ENCODE measurements around the gene SH3GL3.

SH3GL3 gene

GRCh38 chr15:83653639-83654378 is 206.7 kb downstream of the SH3GL3 start, which contains the start of gene ADAMTSL3:
ADAMTSL3 (plus strand) TSS chr15:83654123; CDS start chr15:83655762, 1,639 bp downstream.
- no peak for TF ChIP-seq CTCF (IDR thresholded peaks at IDR 0.05; ENCODE audit: extremely low read depth, insufficient read depth, missing control alignments)
- DNase-seq (ENCODE audit: low spot score), result no peak
- in situ Hi-C loops (cut with MboI; ENCODE audit: low pct_unique_long_range_greater_than_20kb, low sequenced_read_pairs, unreplicated experiment), result no loop called here

GRCh38 chr15:83654379-83655236 is 207.5 kb downstream of the SH3GL3 start:
- no peak for DNase-seq (ENCODE audit: low spot score)
- no peak for TF ChIP-seq CTCF (IDR thresholded peaks at IDR 0.05; ENCODE audit: extremely low read depth, insufficient read depth, missing control alignments)
- in situ Hi-C loops (cut with MboI; ENCODE audit: low pct_unique_long_range_greater_than_20kb, low sequenced_read_pairs, unreplicated experiment), result no loop called here

GRCh38 chr15:83655237-83655616 is 208.1 kb downstream of the SH3GL3 start:
- in situ Hi-C loops (cut with MboI; ENCODE audit: low pct_unique_long_range_greater_than_20kb, low sequenced_read_pairs, unreplicated experiment), result no loop called here
- no peak for TF ChIP-seq CTCF (IDR thresholded peaks at IDR 0.05; ENCODE audit: extremely low read depth, insufficient read depth, missing control alignments)

GRCh38 chr15:83656192-83656591 is 209.1 kb downstream of the SH3GL3 start:
- TF ChIP-seq CTCF (IDR thresholded peaks at IDR 0.05; ENCODE audit: extremely low read depth, insufficient read depth, missing control alignments), result no peak
- in situ Hi-C loops (cut with MboI; ENCODE audit: low pct_unique_long_range_greater_than_20kb, low sequenced_read_pairs, unreplicated experiment), result no loop called here
- DNase-seq (ENCODE audit: low spot score), result no peak

More at GRCh38 chr15:83655237-83655616, 208.1 kb downstream of the SH3GL3 start:
- DNase-seq (ENCODE audit: low spot score), result no peak

GRCh38 chr15:83656943-83657528 is 209.9 kb downstream of the SH3GL3 start:
- in situ Hi-C loops (cut with MboI; ENCODE audit: low pct_unique_long_range_greater_than_20kb, low sequenced_read_pairs, unreplicated experiment), result no loop called here
- no peak for DNase-seq (ENCODE audit: low spot score)
- TF ChIP-seq CTCF (IDR thresholded peaks at IDR 0.05; ENCODE audit: extremely low read depth, insufficient read depth, missing control alignments), result no peak

GRCh38 chr15:83657549-83657948 is 210.4 kb downstream of the SH3GL3 start:
- DNase-seq (ENCODE audit: low spot score), result no peak
- in situ Hi-C loops (cut with MboI; ENCODE audit: low pct_unique_long_range_greater_than_20kb, low sequenced_read_pairs, unreplicated experiment), result no loop called here
- TF ChIP-seq CTCF (IDR thresholded peaks at IDR 0.05; ENCODE audit: extremely low read depth, insufficient read depth, missing control alignments), result no peak
